ENCODE results near the gene LMOD3. TPM values are rescaled to one million over a fixed set of nuclear protein-coding genes. Genes with fewer than 3 reads are reported as not detected.

Gene LMOD3
- total RNA-seq, 1 donor from 2014 or later, result not detected

DNA sequence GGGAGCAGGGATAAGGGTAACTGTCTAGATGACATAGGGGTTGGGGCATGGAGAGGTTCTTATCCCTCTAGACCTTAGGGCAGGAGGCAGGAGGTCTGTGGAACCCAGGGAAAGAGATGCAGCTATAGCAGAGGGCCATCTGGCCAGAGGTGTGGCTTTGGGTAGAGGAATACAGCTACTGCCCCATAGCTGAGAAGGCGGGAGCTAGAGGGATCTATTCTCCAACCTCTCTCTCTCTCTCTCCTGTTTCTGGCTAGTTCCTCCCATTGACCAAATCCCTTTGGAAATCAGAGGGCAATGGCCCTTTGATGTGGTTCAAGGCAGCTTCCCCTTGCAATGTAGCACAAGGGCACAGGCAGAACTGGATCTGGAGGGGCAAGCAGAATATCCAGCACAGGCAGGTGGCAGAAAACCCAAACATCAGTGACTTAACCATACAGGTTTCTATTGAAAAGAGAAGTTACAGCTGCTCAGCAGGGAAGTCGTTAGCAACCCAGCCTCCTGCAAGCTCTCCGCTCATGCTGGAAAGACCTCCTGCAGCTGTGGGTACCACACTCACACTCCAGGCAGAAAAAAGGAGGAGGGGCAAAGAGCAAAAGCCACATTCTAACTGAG is 22.3 kb upstream of the LMOD3 start:
- FAIRE-seq (no peak), DNase-seq (ENCODE audit: low read depth) (no peak)
- TF ChIP-seq, protein P1, sequence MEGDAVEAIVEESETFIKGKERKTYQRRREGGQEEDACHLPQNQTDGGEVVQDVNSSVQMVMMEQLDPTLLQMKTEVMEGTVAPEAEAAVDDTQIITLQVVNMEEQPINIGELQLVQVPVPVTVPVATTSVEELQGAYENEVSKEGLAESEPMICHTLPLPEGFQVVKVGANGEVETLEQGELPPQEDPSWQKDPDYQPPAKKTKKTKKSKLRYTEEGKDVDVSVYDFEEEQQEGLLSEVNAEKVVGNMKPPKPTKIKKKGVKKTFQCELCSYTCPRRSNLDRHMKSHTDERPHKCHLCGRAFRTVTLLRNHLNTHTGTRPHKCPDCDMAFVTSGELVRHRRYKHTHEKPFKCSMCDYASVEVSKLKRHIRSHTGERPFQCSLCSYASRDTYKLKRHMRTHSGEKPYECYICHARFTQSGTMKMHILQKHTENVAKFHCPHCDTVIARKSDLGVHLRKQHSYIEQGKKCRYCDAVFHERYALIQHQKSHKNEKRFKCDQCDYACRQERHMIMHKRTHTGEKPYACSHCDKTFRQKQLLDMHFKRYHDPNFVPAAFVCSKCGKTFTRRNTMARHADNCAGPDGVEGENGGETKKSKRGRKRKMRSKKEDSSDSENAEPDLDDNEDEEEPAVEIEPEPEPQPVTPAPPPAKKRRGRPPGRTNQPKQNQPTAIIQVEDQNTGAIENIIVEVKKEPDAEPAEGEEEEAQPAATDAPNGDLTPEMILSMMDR (IDR thresholded peaks at IDR 0.05; ENCODE audit: insufficient read depth, low read length, severe bottlenecking), result no peak
- H3K4me3 ChIP-seq (ENCODE audit: low read depth, low read length), result no peak overlapping the region
- H3K36me3 ChIP-seq (ENCODE audit: control insufficient read depth, insufficient read depth, low read length), result no peaks in the 10 kb centered on the region
- no peaks in the 10 kb centered on the region for H3K27me3 ChIP-seq (ENCODE audit: control insufficient read depth, insufficient read depth, low read length)

DNA sequence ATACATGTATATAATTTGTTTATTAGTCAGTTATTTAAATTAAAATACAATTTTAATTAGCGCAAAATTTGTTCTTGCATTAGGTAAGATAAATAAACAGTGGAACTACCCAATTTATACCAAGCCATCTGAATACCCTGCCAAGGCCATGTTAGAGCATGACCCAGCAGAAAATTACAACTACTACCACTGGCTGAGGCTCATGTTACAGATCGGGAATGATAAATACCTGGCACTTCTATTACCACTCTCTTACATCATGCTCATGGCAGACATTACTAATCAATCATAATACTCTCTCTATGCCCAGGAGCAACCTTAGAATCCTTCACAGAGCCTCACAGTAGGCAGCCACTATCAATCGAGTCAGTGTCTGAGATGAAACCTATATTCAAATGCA is 21.2 kb upstream of the LMOD3 start:
- FAIRE-seq (no peak), DNase-seq (ENCODE audit: low read depth) (peak; percentile 66)
- TF ChIP-seq, protein P1 (IDR thresholded peaks at IDR 0.05; ENCODE audit: insufficient read depth, low read length, severe bottlenecking), result no peak
- Histone ChIP-seq H3K4me3 (ENCODE audit: low read depth, low read length) (no peak overlapping the region), H3K27me3 (ENCODE audit: control insufficient read depth, insufficient read depth, low read length) (no peaks in the 10 kb centered on the region), H3K36me3 (ENCODE audit: control insufficient read depth, insufficient read depth, low read length) (no peaks in the 10 kb centered on the region)

DNA sequence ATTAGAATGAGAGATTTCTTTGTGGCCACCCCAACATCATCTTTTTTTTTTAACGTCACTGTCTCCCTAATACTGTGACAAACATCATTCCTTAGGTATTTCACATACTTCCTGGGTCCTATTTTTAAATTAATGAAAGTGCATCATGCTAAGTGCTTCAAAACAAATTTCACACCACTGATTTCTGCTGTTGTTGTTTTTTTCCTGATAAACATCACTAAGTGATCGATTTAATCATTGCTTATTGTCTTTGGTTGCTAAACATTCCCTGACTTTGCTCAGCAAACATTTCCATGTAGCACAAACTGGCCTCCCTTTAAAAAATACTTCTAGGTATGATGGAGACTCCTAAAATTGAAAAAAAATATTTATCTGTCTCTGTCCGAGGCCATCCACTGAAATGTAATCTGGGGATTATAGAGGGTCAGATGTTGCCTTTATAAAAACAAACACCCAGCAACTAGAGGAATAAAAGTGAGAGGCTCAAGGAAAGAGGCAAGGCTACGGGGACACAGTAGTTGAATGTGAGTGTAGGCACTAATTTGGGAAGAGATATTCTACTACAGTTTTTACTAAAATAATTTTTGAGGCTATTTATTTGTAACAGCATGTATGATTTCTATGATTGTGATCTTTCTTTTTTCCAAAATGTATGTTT is 20.5 kb upstream of the LMOD3 start:
- TF ChIP-seq, protein P1 (IDR thresholded peaks at IDR 0.05; ENCODE audit: insufficient read depth, low read length, severe bottlenecking), result no peak
- no peak for DNase-seq (ENCODE audit: low read depth)
- no peaks in the 10 kb centered on the region for H3K36me3 ChIP-seq (ENCODE audit: control insufficient read depth, insufficient read depth, low read length)
- no peak for FAIRE-seq
- no peaks in the 10 kb centered on the region for H3K27me3 ChIP-seq (ENCODE audit: control insufficient read depth, insufficient read depth, low read length)
- H3K4me3 ChIP-seq (ENCODE audit: low read depth, low read length), result no peak overlapping the region

DNA sequence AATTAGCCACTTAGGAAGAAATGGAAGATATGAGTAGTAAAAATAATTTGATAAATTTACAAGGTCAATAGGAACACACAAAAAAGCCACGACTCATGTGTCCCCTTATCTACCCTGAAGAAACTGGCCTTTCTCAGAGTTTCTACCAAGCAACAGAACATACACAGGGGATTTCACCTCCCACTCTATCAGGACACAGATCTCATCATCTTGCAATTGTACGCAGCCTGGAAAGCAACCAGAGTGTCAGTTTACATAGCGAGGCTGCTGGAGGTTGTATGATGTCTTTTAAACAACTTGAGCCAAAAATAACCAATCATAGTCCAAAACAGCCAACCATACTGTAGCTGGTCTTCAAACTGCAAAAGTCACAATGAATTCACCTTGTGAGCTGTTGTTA is 19.7 kb upstream of the LMOD3 start:
- TF ChIP-seq, protein P1 (IDR thresholded peaks at IDR 0.05; ENCODE audit: insufficient read depth, low read length, severe bottlenecking), result no peak
- FAIRE-seq, result no peak
- no peak for DNase-seq (ENCODE audit: low read depth)
- H3K4me3 ChIP-seq (ENCODE audit: low read depth, low read length), result no peak overlapping the region
- H3K27me3 ChIP-seq (ENCODE audit: control insufficient read depth, insufficient read depth, low read length), result no peaks in the 10 kb centered on the region
- H3K36me3 ChIP-seq (ENCODE audit: control insufficient read depth, insufficient read depth, low read length), result no peaks in the 10 kb centered on the region

DNA sequence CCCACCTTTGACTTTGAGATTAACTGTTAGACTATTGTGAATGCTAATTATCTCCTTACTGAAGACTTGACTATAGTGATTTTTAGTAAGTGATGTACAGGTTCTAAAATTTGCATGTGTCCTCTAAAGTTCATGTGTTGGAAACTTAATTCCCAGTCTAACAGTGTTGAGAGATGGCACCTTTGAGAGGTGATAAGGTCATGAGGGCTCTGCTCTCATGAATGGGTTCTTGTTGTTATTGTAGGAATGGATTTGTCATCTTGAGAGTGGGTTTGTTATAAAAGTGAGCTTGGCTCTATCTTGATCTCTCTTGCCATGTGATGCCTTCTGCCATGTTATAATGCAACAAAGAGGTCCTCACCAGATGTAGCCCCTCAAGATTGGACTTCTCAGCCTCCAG is 18.9 kb upstream of the LMOD3 start:
- DNase-seq (ENCODE audit: low read depth) (no peak), FAIRE-seq (no peak)
- Histone ChIP-seq H3K27me3 (ENCODE audit: control insufficient read depth, insufficient read depth, low read length) (no peaks in the 10 kb centered on the region), H3K36me3 (ENCODE audit: control insufficient read depth, insufficient read depth, low read length) (no peaks in the 10 kb centered on the region), H3K4me3 (ENCODE audit: low read depth, low read length) (no peak overlapping the region)
- TF ChIP-seq, protein P1 (IDR thresholded peaks at IDR 0.05; ENCODE audit: insufficient read depth, low read length, severe bottlenecking), result no peak
